Measurements from ENCODE around the gene GIMAP5. TPM values are rescaled to one million over a fixed set of nuclear protein-coding genes. Genes with fewer than 3 reads are reported as not detected.

Gene GIMAP5
- total RNA-seq, 3 donors from 2014 or later = 3.1 to 10.3 (median 9.3) TPM

GRCh38 chr7:150719960-150720891 is 17.0 kb upstream of the GIMAP5 start:
- no peaks in the 10 kb centered on the region for H3K4me1 ChIP-seq (ENCODE audit: low read depth)
- no peaks in the 10 kb centered on the region for H3K36me3 ChIP-seq (ENCODE audit: low read depth)
- no peak for TF ChIP-seq CTCF (IDR thresholded peaks at IDR 0.05)
- H3K9me3 ChIP-seq = no peaks in the 10 kb centered on the region
- no peak for ATAC-seq
- no peak overlapping the region for H3K4me3 ChIP-seq
- DNase-seq = no peak
- intact Hi-C loops (cut with DNase I, micrococcal nuclease) = no loop called here

- H3K4me1 ChIP-seq (ENCODE audit: low read depth) = no peaks in the 10 kb centered on the region
- intact Hi-C loops (cut with DNase I, micrococcal nuclease) = no loop called here
- DNase-seq = no peak
- ATAC-seq = no peak
- TF ChIP-seq CTCF (IDR thresholded peaks at IDR 0.05) = no peak
- H3K36me3 ChIP-seq (ENCODE audit: low read depth) = no peaks in the 10 kb centered on the region
- no peaks in the 10 kb centered on the region for H3K9me3 ChIP-seq
- H3K4me3 ChIP-seq = no peak overlapping the region
Measured at GRCh38 chr7:150721970-150722373, 15.2 kb upstream of the GIMAP5 start.

GRCh38 chr7:150722431-150722931 is 14.7 kb upstream of the GIMAP5 start:
- no peaks in the 10 kb centered on the region for H3K9me3 ChIP-seq
- no peaks in the 10 kb centered on the region for H3K36me3 ChIP-seq (ENCODE audit: low read depth)
- H3K4me1 ChIP-seq (ENCODE audit: low read depth) = peaks cover 4% of the 10 kb centered on the region
- no peak overlapping the region for H3K4me3 ChIP-seq
- TF ChIP-seq CTCF (IDR thresholded peaks at IDR 0.05) = no peak
- ATAC-seq (peak; percentile 26), DNase-seq (no peak)
- intact Hi-C loops (cut with DNase I, micrococcal nuclease) = no loop called here

GRCh38 chr7:150723467-150723866 is 13.8 kb upstream of the GIMAP5 start:
- intact Hi-C loops (cut with DNase I, micrococcal nuclease) = no loop called here
- TF ChIP-seq CTCF (IDR thresholded peaks at IDR 0.05) = no peak
- no peak for ATAC-seq

GRCh38 chr7:150727381-150727780 is 9.8 kb upstream of the GIMAP5 start:
- Histone ChIP-seq H3K9me3 (peaks cover 8% of the 10 kb centered on the region), H3K4me1 (ENCODE audit: low read depth) (peaks cover 4% of the 10 kb centered on the region), H3K4me3 (no peak overlapping the region), H3K36me3 (ENCODE audit: low read depth) (no peaks in the 10 kb centered on the region)
- intact Hi-C loops (cut with DNase I, micrococcal nuclease) = no loop called here
- TF ChIP-seq CTCF (IDR thresholded peaks at IDR 0.05) = no peak
- DNase-seq (peak in 1 of 3 donors; percentile 68), ATAC-seq (peak; percentile 98)

More at GRCh38 chr7:150723467-150723866, 13.8 kb upstream of the GIMAP5 start:
- Histone ChIP-seq H3K36me3 (ENCODE audit: low read depth) (no peaks in the 10 kb centered on the region), H3K4me3 (no peak overlapping the region), H3K9me3 (peaks cover under 1% of the 10 kb centered on the region), H3K4me1 (ENCODE audit: low read depth) (peaks cover 4% of the 10 kb centered on the region)
- no peak for DNase-seq

All from mucosa of descending colon (tissue), 3 donors.